Activated CD4-positive, alpha-beta T cell treated with anti-CD3 and anti-CD28 coated beads for 48 hours (primary cell): ENCODE measurements around the gene PLPP1.

ENCODE experiments used
- DNase-seq: peaks from one replicate; pipeline ENCODE4 v3.0.0-alpha.2; 2020

PLPP1 gene

GRCh38 chr5:55441107-55441771 is 93.5 kb downstream of the PLPP1 start:
- no peak for DNase-seq

GRCh38 chr5:55440188-55440646 is 94.5 kb downstream of the PLPP1 start:
- peak; percentile 38 for DNase-seq

GRCh38 chr5:55438998-55439397 is 95.8 kb downstream of the PLPP1 start:
- no peak for DNase-seq

GRCh38 chr5:55437859-55438206 is 96.9 kb downstream of the PLPP1 start:
- no peak for DNase-seq

GRCh38 chr5:55437452-55437851 is 97.3 kb downstream of the PLPP1 start:
- no peak for DNase-seq

- DNase-seq = no peak
Measured at GRCh38 chr5:55432549-55432948, 102.2 kb downstream of the PLPP1 start.

GRCh38 chr5:55429613-55430253 is 105.0 kb downstream of the PLPP1 start:
- no peak for DNase-seq

GRCh38 chr5:55429221-55429612 is 105.5 kb downstream of the PLPP1 start:
- DNase-seq = no peak

GRCh38 chr5:55427157-55427556 is 107.6 kb downstream of the PLPP1 start:
- DNase-seq = no peak

GRCh38 chr5:55426455-55426854 is 108.3 kb downstream of the PLPP1 start:
- no peak for DNase-seq

- peak; percentile 16 for DNase-seq
Measured at GRCh38 chr5:55421074-55421529, 113.7 kb downstream of the PLPP1 start.

- no peak for DNase-seq
Measured at GRCh38 chr5:55418994-55419968, 115.5 kb downstream of the PLPP1 start.

GRCh38 chr5:55416306-55416705 is 118.5 kb downstream of the PLPP1 start:
- DNase-seq = no peak

GRCh38 chr5:55415071-55415470 is 119.7 kb downstream of the PLPP1 start:
- no peak for DNase-seq

GRCh38 chr5:55413644-55414043 is 121.1 kb downstream of the PLPP1 start:
- no peak for DNase-seq

- no peak for DNase-seq
Measured at GRCh38 chr5:55411876-55412275, 122.9 kb downstream of the PLPP1 start.

GRCh38 chr5:55410845-55411244 is 123.9 kb downstream of the PLPP1 start:
- no peak for DNase-seq

- DNase-seq = no peak
Measured at GRCh38 chr5:55409775-55410174, 125.0 kb downstream of the PLPP1 start.

- DNase-seq = no peak
Measured at GRCh38 chr5:55407984-55408383, 126.8 kb downstream of the PLPP1 start.

GRCh38 chr5:55407059-55407684 is 127.6 kb downstream of the PLPP1 start:
- DNase-seq = no peak

GRCh38 chr5:55406292-55406691 is 128.5 kb downstream of the PLPP1 start:
- no peak for DNase-seq

- DNase-seq = no peak
Measured at GRCh38 chr5:55402199-55402598, 132.6 kb downstream of the PLPP1 start.
